Naive B cell (primary cell): ENCODE data around the gene POLR1B. TPM values are rescaled to one million over a fixed set of nuclear protein-coding genes. Genes with fewer than 3 reads are reported as not detected.
A peak's percentile ranks its signal among the peaks of the same experiment; 100 is the strongest.
"Not testable (repeated sequence)": the region's sequence is repeated elsewhere in the genome, so short reads cannot be mapped to it uniquely, and the experiment has no call there.

Experiments used
- ATAC-seq, 2 donors: fragments of 150-1000 bp; cut with Tn5 transposase; 2 replicates each; pipeline ENCODE4 v1.10.0; 2021; ENCODE audit warnings: low read depth in 2 of 2, mild to moderate bottlenecking in 2 of 2, moderate library complexity in 2 of 2
- DNase-seq: peaks from one replicate; pipeline ENCODE4 v3.0.0; 2022
- H3K27ac Mint-ChIP-seq, 6 donors: one replicate each; pipeline ENCODE4 v1.8.0; 2020 to 2022; ENCODE audit warnings: mild to moderate bottlenecking in 6 of 6, mixed read lengths in 6 of 6, moderate library complexity in 5 of 6, inconsistent platforms in 2 of 6
- H3K27me3 Mint-ChIP-seq, 3 donors: one replicate each; pipeline ENCODE4 v1.8.0; 2021 to 2022; ENCODE audit warnings: mixed read lengths in 3 of 3, mild to moderate bottlenecking in 1 of 3
- H3K36me3 Mint-ChIP-seq, 2 donors: one replicate each; pipeline ENCODE4 v1.8.0; 2020 to 2022; ENCODE audit warnings: mixed read lengths in 2 of 2, inconsistent platforms in 1 of 2, mild to moderate bottlenecking in 1 of 2
- H3K4me1 Mint-ChIP-seq, 3 donors: one replicate each; pipeline ENCODE4 v1.8.0; 2020 to 2022; ENCODE audit warnings: mixed read lengths in 3 of 3, inconsistent platforms in 1 of 3, mild to moderate bottlenecking in 1 of 3, moderate library complexity in 1 of 3
- H3K4me3 Mint-ChIP-seq, 8 donors: one replicate each; pipeline ENCODE4 v1.8.0; 2020 to 2022; ENCODE audit warnings: mild to moderate bottlenecking in 8 of 8, mixed read lengths in 8 of 8, moderate library complexity in 8 of 8, inconsistent platforms in 2 of 8
- H3K9me3 Mint-ChIP-seq, 7 donors: one replicate each; pipeline ENCODE4 v1.8.0; 2020 to 2022; ENCODE audit warnings: mixed read lengths in 7 of 7, mild to moderate bottlenecking in 5 of 7, inconsistent platforms in 2 of 7, moderate library complexity in 1 of 7
- polyA plus RNA-seq, 6 donors: library from polyadenylated mRNA; unstranded; fragments of 300-500 nt; fragmentation: Illumina TruSeq; gene quantifications; one replicate each; pipeline ENCODE4 v1.2.3, GENCODE V29; 2021; ENCODE audit warnings: low read depth in 6 of 6

Gene POLR1B
- polyA plus RNA-seq, 6 donors from 2014 or later = 15.3 to 25.5 (median 17.5) TPM

DNA sequence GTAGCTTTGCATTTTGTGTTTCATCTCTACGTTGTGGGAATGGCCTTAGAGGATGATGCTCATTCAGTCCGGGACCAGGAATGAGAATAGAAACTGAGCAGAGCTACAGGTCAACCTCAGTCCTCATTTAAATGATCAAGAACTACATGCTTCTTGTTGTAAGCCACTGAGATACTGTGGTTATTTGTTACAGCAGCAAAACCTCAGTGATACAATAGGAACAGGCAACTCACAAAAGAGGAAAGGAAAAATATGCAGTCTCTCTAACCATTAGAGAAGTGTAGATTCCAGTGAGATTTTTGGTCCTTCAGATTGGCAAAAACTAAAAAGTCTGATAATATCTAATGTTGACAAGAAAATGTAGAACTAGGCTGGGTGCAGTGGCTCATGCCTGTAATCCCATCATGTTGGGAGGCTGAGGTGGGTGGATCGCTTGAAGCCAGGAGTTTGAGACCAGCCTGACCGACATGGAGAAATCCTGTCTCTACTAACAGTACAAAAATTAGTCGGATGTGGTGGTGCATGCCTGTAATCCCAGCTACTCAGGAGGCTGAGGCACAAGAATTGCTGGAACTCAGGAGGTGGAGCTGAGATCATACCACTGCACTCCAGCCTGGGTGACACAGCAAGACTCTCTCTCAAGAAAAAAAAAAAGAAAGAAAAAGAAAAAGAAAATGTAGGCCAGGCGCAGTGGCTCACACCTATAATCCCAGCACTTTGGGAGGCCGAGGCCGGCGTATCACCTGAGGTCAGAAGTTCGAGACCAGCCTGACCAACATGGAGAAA lies 55.5 kb downstream of the POLR1B start:
- Mint-ChIP-seq H3K4me1 (peaks cover 5 to 7% (median 7%) of the 10 kb centered on the region in 3 donors), H3K9me3 (no peaks in the 10 kb centered on the region), H3K4me3 (no peak overlapping the region), H3K36me3 (peaks cover 8 to 9% of the 10 kb centered on the region in 2 donors), H3K27ac (no peak overlapping the region), H3K27me3 (no peaks in the 10 kb centered on the region)
- DNase-seq (no peak), ATAC-seq (no peak)

DNA sequence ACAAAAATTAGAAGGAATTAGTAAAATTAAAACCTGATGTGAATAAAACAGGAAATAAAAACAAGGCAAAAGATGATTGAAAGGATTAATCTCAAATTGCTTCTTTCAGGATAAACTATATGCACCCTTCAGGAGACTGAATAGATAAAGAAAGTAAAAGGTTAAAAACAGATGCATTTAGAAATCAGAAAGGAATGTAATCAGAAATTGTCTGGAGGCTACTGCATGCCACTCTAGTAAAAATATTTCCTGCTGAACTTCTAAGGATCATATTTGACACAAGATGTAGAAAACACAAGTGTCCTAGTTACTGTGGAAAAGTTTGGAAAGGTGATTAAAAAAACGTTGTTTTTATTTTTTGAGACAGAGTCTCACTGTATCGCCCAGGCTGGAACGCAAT lies 58.4 kb downstream of the POLR1B start:
- ATAC-seq = no peak
- Mint-ChIP-seq H3K27me3 (no peaks in the 10 kb centered on the region), H3K4me3 (no peak overlapping the region), H3K4me1 (peaks cover 5 to 7% (median 7%) of the 10 kb centered on the region in 3 donors), H3K27ac (no peak overlapping the region), H3K9me3 (no peaks in the 10 kb centered on the region), H3K36me3 (no peaks in the 10 kb centered on the region)
- no peak for DNase-seq

DNA sequence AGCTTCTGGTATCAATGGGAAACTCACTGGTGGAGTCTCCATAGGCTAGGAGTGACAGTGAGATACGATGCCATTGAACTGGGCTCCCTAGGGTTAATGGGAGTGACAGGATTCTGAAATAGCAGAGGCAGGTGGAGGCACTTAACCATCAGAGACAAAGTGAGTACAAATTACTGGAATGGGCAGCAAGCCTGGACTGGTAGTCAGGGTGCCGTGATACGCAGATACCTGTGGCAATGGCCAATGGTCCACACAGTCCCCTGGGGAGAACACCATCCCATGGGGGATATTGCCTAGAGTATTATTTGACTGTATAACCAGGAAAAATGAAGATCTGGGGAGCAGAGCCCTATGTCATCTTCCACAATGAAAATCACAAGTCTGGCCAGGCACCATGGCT lies 59.5 kb downstream of the POLR1B start:
- H3K4me1 Mint-ChIP-seq = peaks cover 5 to 7% (median 7%) of the 10 kb centered on the region in 3 donors
- no peaks in the 10 kb centered on the region for H3K36me3 Mint-ChIP-seq
- H3K27me3 Mint-ChIP-seq = no peaks in the 10 kb centered on the region
- DNase-seq = no peak
- H3K4me3 Mint-ChIP-seq = no peak overlapping the region
- H3K27ac Mint-ChIP-seq = no peak overlapping the region
- no peak for ATAC-seq
- H3K9me3 Mint-ChIP-seq = no peaks in the 10 kb centered on the region

DNA sequence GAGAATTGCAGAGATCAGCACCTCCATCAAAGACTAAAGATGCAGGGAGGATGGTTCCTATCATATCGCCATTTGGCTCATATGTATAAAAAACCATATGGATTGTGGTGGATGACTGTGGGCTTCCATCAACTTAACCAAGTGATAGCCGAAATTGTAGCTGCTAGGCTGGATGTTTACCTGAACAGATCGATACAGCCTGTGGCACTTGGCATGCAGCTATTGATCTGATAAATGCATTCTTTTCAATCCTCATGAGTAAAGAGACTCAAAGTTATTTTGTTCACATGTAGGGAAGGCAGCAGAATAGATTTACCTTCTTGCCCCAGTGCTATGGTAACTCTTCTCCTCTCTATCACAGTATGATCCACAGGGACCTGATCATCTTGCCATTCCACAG lies 60.7 kb downstream of the POLR1B start:
- no peaks in the 10 kb centered on the region for H3K9me3 Mint-ChIP-seq
- H3K4me3 Mint-ChIP-seq = no peak overlapping the region
- DNase-seq (no peak), ATAC-seq (no peak)
- H3K36me3 Mint-ChIP-seq = no peaks in the 10 kb centered on the region
- no peak overlapping the region for H3K27ac Mint-ChIP-seq
- peaks cover 5 to 7% (median 7%) of the 10 kb centered on the region in 3 donors for H3K4me1 Mint-ChIP-seq
- H3K27me3 Mint-ChIP-seq = no peaks in the 10 kb centered on the region

DNA sequence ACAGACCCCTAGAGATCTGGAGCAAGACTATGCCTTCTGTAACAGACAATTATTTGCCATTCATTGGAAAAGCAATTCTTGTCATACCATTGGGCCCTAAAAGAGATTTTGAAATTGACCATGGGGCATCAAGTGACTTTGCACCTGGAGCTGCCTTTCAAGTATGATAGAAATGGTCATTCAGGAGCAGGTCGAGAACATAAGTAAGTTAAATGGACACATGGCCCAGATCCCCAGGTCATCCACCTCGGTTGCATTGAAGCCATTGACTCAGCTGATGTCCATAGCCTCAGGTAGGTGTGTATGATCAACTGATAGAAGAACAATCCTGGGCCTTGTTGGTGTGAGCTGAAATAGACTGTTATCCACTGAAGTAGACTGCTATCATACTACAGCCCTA lies 61.5 kb downstream of the POLR1B start:
- no peak for ATAC-seq
- DNase-seq = no peak
- Mint-ChIP-seq H3K9me3 (peaks cover 0 to 3% (median 0%) of the 10 kb centered on the region in 7 donors), H3K4me3 (no peak overlapping the region), H3K36me3 (no peaks in the 10 kb centered on the region), H3K4me1 (peaks cover 5 to 7% (median 7%) of the 10 kb centered on the region in 3 donors), H3K27me3 (no peaks in the 10 kb centered on the region), H3K27ac (peak overlapping the region in 1 of 6 donors; percentile 41)

DNA sequence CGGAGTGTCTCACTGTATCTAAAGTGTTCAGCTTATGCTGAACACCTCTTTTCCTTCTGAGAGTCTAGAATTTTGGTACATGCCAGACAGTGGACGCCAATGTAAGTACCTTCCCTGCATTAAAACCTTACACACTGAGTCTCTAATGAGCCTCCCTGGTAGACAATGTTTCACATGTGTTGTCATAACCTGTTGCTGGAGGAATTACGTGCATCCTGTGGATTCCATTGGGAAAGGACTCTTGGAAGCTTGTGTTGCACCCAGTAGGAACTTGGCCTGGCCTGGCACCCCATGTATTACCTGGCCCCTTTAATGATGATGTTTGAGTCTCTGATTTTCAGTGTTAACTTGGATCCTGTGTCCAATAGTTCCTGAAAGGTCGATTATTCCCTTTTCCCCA lies 62.7 kb downstream of the POLR1B start:
- ATAC-seq (no peak), DNase-seq (no peak)
- H3K36me3 Mint-ChIP-seq = no peaks in the 10 kb centered on the region
- H3K27ac Mint-ChIP-seq = no peak overlapping the region
- H3K4me1 Mint-ChIP-seq = peaks cover 3 to 4% (median 3%) of the 10 kb centered on the region in 3 donors
- H3K27me3 Mint-ChIP-seq = no peaks in the 10 kb centered on the region
- H3K9me3 Mint-ChIP-seq = peaks cover 0 to 6% (median 0%) of the 10 kb centered on the region in 7 donors
- H3K4me3 Mint-ChIP-seq = no peak overlapping the region

DNA sequence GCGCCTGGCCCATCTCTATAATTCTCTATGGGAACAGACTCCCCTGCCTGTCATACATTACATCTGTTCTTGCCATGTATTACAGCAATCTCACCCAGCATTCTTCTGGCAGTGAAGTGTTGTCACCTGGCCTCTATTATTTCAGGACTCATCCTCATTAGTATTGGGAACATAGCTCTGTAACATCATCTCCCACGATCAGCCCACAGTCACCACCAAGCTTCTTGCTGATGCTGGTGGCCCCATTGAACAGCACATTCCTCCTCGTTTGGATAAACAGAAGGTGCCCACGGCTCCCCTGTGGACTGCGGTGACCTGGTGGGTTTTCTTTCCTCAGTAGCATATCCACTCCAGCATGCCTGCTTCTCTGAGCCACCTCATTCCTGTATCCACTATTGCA lies 63.7 kb downstream of the POLR1B start:
- Mint-ChIP-seq H3K4me1 (no peaks in the 10 kb centered on the region), H3K9me3 (peaks cover 0 to 11% (median 0%) of the 10 kb centered on the region in 7 donors), H3K27ac (peak overlapping the region in 1 of 6 donors; percentile 52), H3K36me3 (no peaks in the 10 kb centered on the region), H3K27me3 (no peaks in the 10 kb centered on the region), H3K4me3 (no peak overlapping the region)
- DNase-seq (no peak), ATAC-seq (no peak)

DNA sequence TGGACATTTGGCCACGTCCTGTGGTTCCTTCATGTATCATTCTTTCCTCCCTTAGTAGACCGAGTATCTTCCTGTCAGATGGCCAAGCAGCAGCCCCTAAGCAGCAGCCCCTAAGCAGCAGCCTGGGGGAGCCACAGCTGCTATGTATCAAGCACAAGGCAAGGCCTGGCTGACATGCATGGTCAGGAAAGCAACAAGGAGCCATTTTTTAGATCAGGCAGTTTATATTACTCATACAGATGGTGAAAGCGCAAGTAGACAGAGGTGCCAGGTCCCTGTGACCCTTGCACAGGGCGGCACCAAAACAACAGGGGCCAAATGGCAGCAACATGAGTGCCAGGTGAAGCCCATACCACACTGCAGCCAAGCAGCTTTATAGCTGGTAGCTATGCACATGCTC lies 64.3 kb downstream of the POLR1B start:
- Mint-ChIP-seq H3K36me3 (no peaks in the 10 kb centered on the region), H3K9me3 (peaks cover 0 to 11% (median 0%) of the 10 kb centered on the region in 7 donors), H3K4me3 (no peak overlapping the region), H3K27ac (peak overlapping the region in 1 of 6 donors; percentile 19), H3K4me1 (no peaks in the 10 kb centered on the region), H3K27me3 (no peaks in the 10 kb centered on the region)
- ATAC-seq = no peak
- DNase-seq = no peak

DNA sequence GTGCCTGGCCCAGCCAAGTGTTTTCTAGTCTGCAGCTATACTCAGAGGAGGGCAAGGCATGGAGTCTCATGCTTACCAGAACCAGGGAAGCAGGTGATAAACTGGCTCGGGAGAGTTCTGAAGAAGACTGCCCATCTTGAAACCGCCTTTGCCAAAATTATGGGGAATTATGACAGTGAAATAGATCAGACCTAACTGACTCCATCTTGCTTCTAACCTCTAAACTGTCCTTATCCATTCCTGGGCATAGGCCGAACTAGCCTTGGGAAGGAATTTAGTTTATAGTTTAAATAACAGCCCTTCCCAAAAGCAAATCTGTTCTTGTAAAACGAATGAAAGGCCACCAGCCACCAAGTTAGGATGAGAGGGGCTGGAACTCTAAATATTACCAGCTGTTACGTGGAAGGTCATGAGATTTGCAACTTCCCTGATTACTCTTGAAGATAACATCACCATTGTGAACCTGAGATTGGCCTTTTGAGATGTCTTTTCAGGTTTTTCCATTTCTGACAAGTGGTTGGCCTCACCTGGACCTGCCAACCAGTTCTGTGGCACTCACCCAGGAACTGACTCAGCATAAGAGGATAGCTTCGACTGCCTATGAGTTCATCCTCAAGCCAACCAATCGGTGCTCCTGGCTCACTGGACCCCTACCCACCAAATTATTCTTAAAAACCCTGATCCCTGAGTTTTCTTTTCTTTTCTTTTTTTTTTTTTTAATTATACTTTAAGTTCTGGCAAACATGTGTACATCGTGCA lies 65.6 kb downstream of the POLR1B start:
- Mint-ChIP-seq H3K4me3 (no peak overlapping the region), H3K36me3 (no peaks in the 10 kb centered on the region), H3K9me3 (peaks cover 0 to 11% (median 0%) of the 10 kb centered on the region in 7 donors), H3K4me1 (no peaks in the 10 kb centered on the region), H3K27ac (no peak overlapping the region), H3K27me3 (peaks cover 0 to 10% (median 0%) of the 10 kb centered on the region in 3 donors)
- no peak for ATAC-seq
- DNase-seq = no peak

DNA sequence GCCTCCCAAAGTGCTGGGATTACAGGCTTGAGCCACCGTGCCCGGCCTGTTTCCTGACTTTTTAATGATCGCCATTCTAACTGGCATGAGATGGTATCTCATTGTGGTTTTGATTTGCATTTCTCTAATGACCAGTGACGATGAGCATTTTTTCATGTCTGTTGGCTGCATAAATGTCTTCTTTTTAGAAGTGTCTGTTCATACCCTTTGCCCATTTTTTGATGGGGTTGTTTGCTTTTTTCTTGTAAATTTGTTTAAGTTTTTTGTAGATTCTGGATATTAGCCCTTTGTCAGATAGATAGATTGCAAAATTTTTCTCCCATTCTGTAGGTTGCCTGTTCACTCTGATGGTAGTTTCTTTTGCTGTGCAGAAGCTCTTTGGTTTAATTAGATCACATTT lies 67.1 kb downstream of the POLR1B start:
- H3K27ac Mint-ChIP-seq, DNase-seq, H3K36me3 Mint-ChIP-seq, H3K4me1 Mint-ChIP-seq, ATAC-seq, H3K4me3 Mint-ChIP-seq: not testable (repeated sequence)
- H3K9me3 Mint-ChIP-seq = peaks cover 0 to 11% (median 0%) of the 10 kb centered on the region in 7 donors
- H3K27me3 Mint-ChIP-seq = peaks cover 0 to 10% (median 0%) of the 10 kb centered on the region in 3 donors

DNA sequence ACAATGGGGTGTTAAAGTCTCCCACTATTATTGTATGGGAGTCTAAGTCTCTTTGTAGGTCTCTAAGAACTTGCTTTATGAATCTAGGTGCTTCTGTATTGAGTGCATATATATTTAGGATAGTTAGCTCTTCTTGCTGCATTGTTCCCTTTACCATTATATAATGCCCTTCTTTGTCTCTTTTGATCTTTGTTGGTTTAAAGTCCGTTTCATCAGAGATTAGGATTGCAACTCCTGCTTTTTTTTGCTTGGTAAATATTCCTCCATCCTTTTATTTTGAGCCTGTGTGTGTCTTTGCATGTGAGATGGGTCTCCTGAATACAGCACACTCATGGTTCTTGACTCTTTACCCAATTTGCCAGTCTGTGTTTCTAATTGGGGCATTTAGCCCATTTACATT lies 70.0 kb downstream of the POLR1B start:
- Mint-ChIP-seq H3K27ac (peak overlapping the region in 1 of 6 donors; percentile 36), H3K9me3 (peaks cover 0 to 11% (median 0%) of the 10 kb centered on the region in 7 donors), H3K27me3 (peaks cover 0 to 10% (median 0%) of the 10 kb centered on the region in 3 donors)
- not testable (repeated sequence) for ATAC-seq, DNase-seq, H3K4me1 Mint-ChIP-seq, H3K36me3 Mint-ChIP-seq, H3K4me3 Mint-ChIP-seq

DNA sequence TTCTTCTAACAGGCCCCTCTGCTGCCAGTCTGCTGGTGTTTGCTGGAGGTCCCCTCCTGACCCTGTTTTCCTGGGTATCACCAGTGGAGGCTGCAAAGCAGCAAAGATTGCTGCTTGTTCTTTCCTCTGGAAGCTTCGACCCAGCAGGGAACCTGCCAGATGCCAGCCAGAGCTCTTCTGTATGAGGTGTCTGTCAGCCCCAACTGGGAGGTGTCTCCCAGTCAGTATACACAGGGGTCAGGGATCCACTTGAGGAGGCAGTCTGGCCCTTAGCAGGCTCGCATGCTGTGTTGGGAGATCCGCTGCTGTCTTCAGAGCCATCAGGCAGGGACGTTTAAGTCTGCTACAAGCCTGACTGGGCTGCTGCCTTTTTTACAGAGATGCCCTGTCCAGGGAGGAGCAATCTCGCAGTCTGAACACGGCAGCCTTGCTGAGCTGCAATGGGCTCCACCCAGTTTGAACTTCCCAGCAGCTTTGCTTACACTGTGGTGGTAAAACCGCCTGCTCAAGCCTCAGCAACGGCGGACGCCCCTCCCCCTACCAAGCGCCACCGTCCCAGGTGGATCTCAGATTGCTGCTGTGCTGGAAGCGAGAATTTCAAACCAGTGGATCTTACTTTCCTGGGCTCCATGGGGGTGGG lies 72.1 kb downstream of the POLR1B start:
- H3K27ac Mint-ChIP-seq = no peak overlapping the region

DNA sequence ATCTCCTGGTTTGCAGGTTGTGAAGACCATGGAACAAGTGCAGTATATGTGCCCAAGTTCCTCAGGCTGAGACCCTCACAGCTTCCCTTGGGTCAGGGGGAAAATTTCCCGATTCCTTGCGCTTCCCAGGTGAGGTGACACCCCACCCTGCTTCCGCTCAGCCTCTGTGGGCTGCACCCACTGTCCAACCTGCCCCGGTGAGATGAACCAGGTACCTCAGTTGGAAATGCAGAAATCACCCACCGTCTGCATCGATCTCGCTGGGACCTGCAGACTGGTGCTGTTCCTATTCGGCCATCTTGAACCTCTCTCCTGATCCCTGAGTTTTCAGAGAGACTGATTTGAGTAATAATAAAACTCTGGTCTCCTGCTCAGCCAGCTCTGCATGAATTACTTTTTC lies 72.8 kb downstream of the POLR1B start:
- Mint-ChIP-seq H3K4me3 (no peak overlapping the region), H3K9me3 (peaks cover 0 to 6% (median 0%) of the 10 kb centered on the region in 7 donors)
- ATAC-seq = no peak

More for the DNA sequence above, 72.1 kb downstream of the POLR1B start:
- Mint-ChIP-seq H3K27me3 (peaks cover 0 to 10% (median 0%) of the 10 kb centered on the region in 3 donors), H3K9me3 (peaks cover 0 to 10% (median 0%) of the 10 kb centered on the region in 7 donors), H3K4me1 (no peaks in the 10 kb centered on the region), H3K36me3 (no peaks in the 10 kb centered on the region), H3K4me3 (no peak overlapping the region)
- ATAC-seq = no peak
- DNase-seq = no peak

More for the DNA sequence above, 72.8 kb downstream of the POLR1B start:
- no peak for DNase-seq
- no peaks in the 10 kb centered on the region for H3K36me3 Mint-ChIP-seq
- H3K27me3 Mint-ChIP-seq = peaks cover 0 to 10% (median 0%) of the 10 kb centered on the region in 3 donors
- no peaks in the 10 kb centered on the region for H3K4me1 Mint-ChIP-seq
- no peak overlapping the region for H3K27ac Mint-ChIP-seq
